ENCODE measurements around the gene ZMYM2.

ZMYM2 gene

DNA sequence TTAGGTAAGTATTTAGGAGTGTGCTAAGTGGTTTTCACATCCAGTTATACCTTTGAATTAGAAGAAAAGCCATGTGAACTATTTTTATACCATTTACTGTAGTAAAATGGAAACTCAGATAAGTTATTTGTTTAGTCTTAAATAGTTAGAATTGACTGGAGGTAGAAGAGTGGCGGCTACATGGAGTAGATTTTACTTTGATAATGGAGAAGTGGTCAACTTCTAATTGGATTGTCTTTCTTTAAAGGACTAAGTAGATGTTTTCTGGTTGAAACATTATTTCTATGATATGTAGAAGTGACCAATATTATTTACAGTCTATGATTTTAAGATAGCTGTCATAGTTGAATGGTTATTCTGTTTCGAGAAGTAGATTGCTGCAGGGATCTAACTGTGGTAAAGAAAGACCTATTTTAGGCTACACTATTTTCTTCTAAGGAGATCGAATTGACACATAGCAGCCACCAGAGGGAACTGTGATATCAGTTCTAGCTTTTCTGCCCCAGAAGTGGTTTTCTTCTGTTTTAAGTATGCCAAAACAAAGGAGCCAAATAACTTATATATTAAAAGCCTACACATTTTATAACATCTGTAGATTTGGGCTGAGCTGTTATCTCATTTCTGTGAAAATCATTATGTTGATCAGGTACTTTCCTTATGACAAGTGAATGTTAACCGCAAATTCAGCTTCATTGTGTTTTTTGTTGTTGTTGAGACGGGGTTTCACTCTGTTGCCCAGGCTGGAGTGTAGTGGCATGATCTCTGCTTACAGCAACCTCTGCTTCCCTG, 26.1 kb downstream of the ZMYM2 start:
- Histone ChIP-seq H3K4me2 (ENCODE audit: low read length) (no peak overlapping the region), H3K4me1 (ENCODE audit: insufficient read depth, low read length, severe bottlenecking) (peaks cover 11% of the 10 kb centered on the region), H3K27me3 (ENCODE audit: insufficient read depth, low read length) (no peaks in the 10 kb centered on the region), H3K27ac (ENCODE audit: low read depth, low read length, poor library complexity, severe bottlenecking) (no peak overlapping the region), H2AFZ (ENCODE audit: low read length) (no peak overlapping the region), H3K36me3 (ENCODE audit: insufficient read depth, low read length) (peaks cover 47% of the 10 kb centered on the region), H3K4me3 (ENCODE audit: low read depth, low read length, poor library complexity, severe bottlenecking) (no peak overlapping the region), H3K9ac (ENCODE audit: low read length) (no peak overlapping the region), H4K20me1 (ENCODE audit: insufficient read depth, low read length) (0 out of 2 replicates have a peak, but pooled peaks cover 4% of the 10 kb centered on the region), H3K79me2 (ENCODE audit: insufficient read depth, low read length) (peaks cover 76% of the 10 kb centered on the region), H3K9me3 (ENCODE audit: low read length) (peaks cover under 1% of the 10 kb centered on the region; the same call in 1 of the 2 replicates), H3K9me2 (ENCODE audit: low read depth, low read length) (no peaks in the 10 kb centered on the region), H3F3A (ENCODE audit: insufficient read depth, low read length) (no peaks in the 10 kb centered on the region)
- TF ChIP-seq, protein P1, sequence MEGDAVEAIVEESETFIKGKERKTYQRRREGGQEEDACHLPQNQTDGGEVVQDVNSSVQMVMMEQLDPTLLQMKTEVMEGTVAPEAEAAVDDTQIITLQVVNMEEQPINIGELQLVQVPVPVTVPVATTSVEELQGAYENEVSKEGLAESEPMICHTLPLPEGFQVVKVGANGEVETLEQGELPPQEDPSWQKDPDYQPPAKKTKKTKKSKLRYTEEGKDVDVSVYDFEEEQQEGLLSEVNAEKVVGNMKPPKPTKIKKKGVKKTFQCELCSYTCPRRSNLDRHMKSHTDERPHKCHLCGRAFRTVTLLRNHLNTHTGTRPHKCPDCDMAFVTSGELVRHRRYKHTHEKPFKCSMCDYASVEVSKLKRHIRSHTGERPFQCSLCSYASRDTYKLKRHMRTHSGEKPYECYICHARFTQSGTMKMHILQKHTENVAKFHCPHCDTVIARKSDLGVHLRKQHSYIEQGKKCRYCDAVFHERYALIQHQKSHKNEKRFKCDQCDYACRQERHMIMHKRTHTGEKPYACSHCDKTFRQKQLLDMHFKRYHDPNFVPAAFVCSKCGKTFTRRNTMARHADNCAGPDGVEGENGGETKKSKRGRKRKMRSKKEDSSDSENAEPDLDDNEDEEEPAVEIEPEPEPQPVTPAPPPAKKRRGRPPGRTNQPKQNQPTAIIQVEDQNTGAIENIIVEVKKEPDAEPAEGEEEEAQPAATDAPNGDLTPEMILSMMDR (IDR thresholded peaks at IDR 0.05; ENCODE audit: low read length) = peak; percentile 60
- TF ChIP-seq EZH2 (IDR thresholded peaks at IDR 0.05; ENCODE audit: borderline replicate concordance, low read length) = no peak

DNA sequence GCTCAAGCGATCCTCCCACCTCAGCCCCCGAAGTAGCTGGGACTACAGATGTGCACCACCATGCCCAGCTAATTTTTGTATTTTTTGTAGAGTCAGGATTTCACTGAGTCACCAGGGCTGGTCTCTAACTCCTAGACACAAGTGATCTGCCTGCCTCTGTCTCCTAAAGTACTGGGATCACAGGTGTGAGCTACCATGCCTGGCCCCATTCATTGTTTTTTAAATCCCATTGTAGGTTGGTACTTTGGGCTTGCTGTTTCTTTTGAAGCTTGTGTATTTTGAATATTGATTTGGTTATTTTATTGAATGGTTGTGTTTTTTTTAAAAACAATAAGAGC, 26.7 kb downstream of the ZMYM2 start:
- H3K9me2 ChIP-seq (ENCODE audit: low read depth, low read length) = no peaks in the 10 kb centered on the region
- H2AFZ ChIP-seq (ENCODE audit: low read length) = no peak overlapping the region
- no peak for TF ChIP-seq EZH2 (IDR thresholded peaks at IDR 0.05; ENCODE audit: borderline replicate concordance, low read length)
- TF ChIP-seq, protein P1 (IDR thresholded peaks at IDR 0.05; ENCODE audit: low read length) = no peak
- peaks cover 48% of the 10 kb centered on the region for H3K36me3 ChIP-seq (ENCODE audit: insufficient read depth, low read length)
- 0 out of 2 replicates have a peak, but pooled peaks cover 4% of the 10 kb centered on the region for H4K20me1 ChIP-seq (ENCODE audit: insufficient read depth, low read length)
- H3K27ac ChIP-seq (ENCODE audit: low read depth, low read length, poor library complexity, severe bottlenecking) = no peak overlapping the region
- H3F3A ChIP-seq (ENCODE audit: insufficient read depth, low read length) = no peaks in the 10 kb centered on the region
- H3K27me3 ChIP-seq (ENCODE audit: insufficient read depth, low read length) = no peaks in the 10 kb centered on the region
- H3K4me1 ChIP-seq (ENCODE audit: insufficient read depth, low read length, severe bottlenecking) = peaks cover 11% of the 10 kb centered on the region
- no peaks in the 10 kb centered on the region for H3K9me3 ChIP-seq (ENCODE audit: low read length)
- H3K9ac ChIP-seq (ENCODE audit: low read length) = no peak overlapping the region
- peaks cover 76% of the 10 kb centered on the region for H3K79me2 ChIP-seq (ENCODE audit: insufficient read depth, low read length)
- H3K4me3 ChIP-seq (ENCODE audit: low read depth, low read length, poor library complexity, severe bottlenecking) = no peak overlapping the region
- H3K4me2 ChIP-seq (ENCODE audit: low read length) = no peak overlapping the region

DNA sequence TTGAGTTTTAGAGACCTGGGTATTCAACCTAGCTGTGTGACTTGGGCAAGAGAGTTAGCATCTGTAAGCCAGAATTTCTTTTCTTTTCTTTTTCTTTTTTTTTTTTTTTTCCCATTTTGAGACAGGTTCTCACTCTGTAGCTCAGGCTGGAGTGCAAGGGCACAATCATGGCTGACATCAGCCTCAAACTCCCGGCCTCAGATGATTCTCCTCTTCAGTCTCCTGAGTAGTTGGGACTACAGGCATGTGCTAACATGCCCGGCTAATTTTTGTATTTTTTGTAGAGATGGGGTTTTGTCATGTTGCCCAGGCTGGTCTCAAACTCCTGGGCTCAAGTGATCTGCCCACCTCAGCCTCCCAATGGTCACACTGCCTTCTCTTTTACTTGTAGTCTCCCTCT, 33.0 kb downstream of the ZMYM2 start:
- no peak overlapping the region for H3K4me2 ChIP-seq (ENCODE audit: low read length)
- H3K36me3 ChIP-seq (ENCODE audit: insufficient read depth, low read length) = peaks cover 58% of the 10 kb centered on the region
- no peak overlapping the region for H3K4me3 ChIP-seq (ENCODE audit: low read depth, low read length, poor library complexity, severe bottlenecking)
- no peak overlapping the region for H2AFZ ChIP-seq (ENCODE audit: low read length)
- H3F3A ChIP-seq (ENCODE audit: insufficient read depth, low read length) = no peaks in the 10 kb centered on the region
- no peaks in the 10 kb centered on the region for H3K4me1 ChIP-seq (ENCODE audit: insufficient read depth, low read length, severe bottlenecking)
- TF ChIP-seq, protein P1 (IDR thresholded peaks at IDR 0.05; ENCODE audit: low read length) = no peak
- TF ChIP-seq EZH2 (IDR thresholded peaks at IDR 0.05; ENCODE audit: borderline replicate concordance, low read length) = no peak
- H3K27ac ChIP-seq (ENCODE audit: low read depth, low read length, poor library complexity, severe bottlenecking) = no peak overlapping the region
- no peak overlapping the region for H3K9ac ChIP-seq (ENCODE audit: low read length)
- no peaks in the 10 kb centered on the region for H3K27me3 ChIP-seq (ENCODE audit: insufficient read depth, low read length)
- peaks cover 30% of the 10 kb centered on the region for H3K79me2 ChIP-seq (ENCODE audit: insufficient read depth, low read length)
- no peaks in the 10 kb centered on the region for H3K9me2 ChIP-seq (ENCODE audit: low read depth, low read length)
- no peaks in the 10 kb centered on the region for H3K9me3 ChIP-seq (ENCODE audit: low read length)
- no peaks in the 10 kb centered on the region for H4K20me1 ChIP-seq (ENCODE audit: insufficient read depth, low read length)

All from OCI-LY1 (cell line).